ENCODE measurements around the gene MAPRE2.

MAPRE2 gene

DNA sequence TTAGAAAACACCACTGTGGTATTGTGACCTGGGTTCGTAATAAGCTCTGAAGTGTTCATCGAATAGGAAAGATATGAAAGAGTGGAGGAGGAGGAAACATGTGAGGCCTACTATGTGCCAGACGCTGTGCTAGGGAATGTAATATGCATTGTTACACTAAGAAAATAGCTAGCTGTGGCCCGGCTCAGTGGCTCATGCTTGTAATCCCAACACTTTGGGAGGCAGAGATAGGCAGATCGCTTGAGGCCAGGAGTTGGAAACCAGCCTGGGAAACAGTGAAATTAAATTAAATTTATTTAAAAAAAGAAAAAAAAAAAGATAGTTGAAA, 150.4 kb downstream of the MAPRE2 start:
- H3K27me3 ChIP-seq (ENCODE audit: insufficient read depth, poor library complexity, severe bottlenecking): no peaks in the 10 kb centered on the region
- H3K9me3 ChIP-seq (ENCODE audit: severe bottlenecking): no peaks in the 10 kb centered on the region
- H3K4me3 ChIP-seq (ENCODE audit: severe bottlenecking): no peak overlapping the region
- TF ChIP-seq, protein P1, sequence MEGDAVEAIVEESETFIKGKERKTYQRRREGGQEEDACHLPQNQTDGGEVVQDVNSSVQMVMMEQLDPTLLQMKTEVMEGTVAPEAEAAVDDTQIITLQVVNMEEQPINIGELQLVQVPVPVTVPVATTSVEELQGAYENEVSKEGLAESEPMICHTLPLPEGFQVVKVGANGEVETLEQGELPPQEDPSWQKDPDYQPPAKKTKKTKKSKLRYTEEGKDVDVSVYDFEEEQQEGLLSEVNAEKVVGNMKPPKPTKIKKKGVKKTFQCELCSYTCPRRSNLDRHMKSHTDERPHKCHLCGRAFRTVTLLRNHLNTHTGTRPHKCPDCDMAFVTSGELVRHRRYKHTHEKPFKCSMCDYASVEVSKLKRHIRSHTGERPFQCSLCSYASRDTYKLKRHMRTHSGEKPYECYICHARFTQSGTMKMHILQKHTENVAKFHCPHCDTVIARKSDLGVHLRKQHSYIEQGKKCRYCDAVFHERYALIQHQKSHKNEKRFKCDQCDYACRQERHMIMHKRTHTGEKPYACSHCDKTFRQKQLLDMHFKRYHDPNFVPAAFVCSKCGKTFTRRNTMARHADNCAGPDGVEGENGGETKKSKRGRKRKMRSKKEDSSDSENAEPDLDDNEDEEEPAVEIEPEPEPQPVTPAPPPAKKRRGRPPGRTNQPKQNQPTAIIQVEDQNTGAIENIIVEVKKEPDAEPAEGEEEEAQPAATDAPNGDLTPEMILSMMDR (IDR thresholded peaks at IDR 0.05; ENCODE audit: poor library complexity, severe bottlenecking): no peak
- H3K36me3 ChIP-seq (ENCODE audit: low read depth): no peaks in the 10 kb centered on the region
- H3K27ac ChIP-seq (ENCODE audit: poor library complexity, severe bottlenecking): no peak overlapping the region
- no peak for DNase-seq (ENCODE audit: low spot score)
- ATAC-seq (ENCODE audit: low read depth): no peak
- no peaks in the 10 kb centered on the region for H3K4me1 ChIP-seq (ENCODE audit: insufficient read depth, poor library complexity, severe bottlenecking)

DNA sequence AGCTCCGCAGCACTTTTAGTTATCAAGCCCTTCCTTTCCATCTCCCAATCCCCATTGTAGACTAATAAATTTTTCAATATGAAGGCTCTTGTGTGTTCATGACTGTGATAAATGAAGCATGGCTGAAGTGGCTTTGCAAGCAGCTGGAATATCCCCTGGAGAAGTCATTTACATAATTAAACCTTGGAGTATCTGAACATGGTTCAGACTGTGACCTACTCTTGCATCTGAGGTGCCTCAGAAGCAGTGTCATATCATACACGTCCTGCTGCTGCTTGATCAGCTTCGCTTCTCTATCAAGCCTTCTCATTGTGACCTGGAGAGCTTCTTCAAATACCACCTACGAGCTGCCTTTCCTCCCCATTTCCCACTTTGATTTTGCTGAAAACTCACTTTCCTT, 151.2 kb downstream of the MAPRE2 start:
- Histone ChIP-seq H3K9me3 (ENCODE audit: severe bottlenecking) (no peaks in the 10 kb centered on the region), H3K36me3 (ENCODE audit: low read depth) (no peaks in the 10 kb centered on the region), H3K4me1 (ENCODE audit: insufficient read depth, poor library complexity, severe bottlenecking) (no peaks in the 10 kb centered on the region), H3K27ac (ENCODE audit: poor library complexity, severe bottlenecking) (no peak overlapping the region), H3K4me3 (ENCODE audit: severe bottlenecking) (no peak overlapping the region), H3K27me3 (ENCODE audit: insufficient read depth, poor library complexity, severe bottlenecking) (no peaks in the 10 kb centered on the region)
- DNase-seq (ENCODE audit: low spot score) (no peak), ATAC-seq (ENCODE audit: low read depth) (no peak)
- TF ChIP-seq, protein P1 (IDR thresholded peaks at IDR 0.05; ENCODE audit: poor library complexity, severe bottlenecking): no peak

Measured in RWPE2 (cell line).